ENCODE results near the gene C17orf114.
A peak's percentile ranks its signal among the peaks of the same experiment; 100 is the strongest.

C17orf114 gene

DNA sequence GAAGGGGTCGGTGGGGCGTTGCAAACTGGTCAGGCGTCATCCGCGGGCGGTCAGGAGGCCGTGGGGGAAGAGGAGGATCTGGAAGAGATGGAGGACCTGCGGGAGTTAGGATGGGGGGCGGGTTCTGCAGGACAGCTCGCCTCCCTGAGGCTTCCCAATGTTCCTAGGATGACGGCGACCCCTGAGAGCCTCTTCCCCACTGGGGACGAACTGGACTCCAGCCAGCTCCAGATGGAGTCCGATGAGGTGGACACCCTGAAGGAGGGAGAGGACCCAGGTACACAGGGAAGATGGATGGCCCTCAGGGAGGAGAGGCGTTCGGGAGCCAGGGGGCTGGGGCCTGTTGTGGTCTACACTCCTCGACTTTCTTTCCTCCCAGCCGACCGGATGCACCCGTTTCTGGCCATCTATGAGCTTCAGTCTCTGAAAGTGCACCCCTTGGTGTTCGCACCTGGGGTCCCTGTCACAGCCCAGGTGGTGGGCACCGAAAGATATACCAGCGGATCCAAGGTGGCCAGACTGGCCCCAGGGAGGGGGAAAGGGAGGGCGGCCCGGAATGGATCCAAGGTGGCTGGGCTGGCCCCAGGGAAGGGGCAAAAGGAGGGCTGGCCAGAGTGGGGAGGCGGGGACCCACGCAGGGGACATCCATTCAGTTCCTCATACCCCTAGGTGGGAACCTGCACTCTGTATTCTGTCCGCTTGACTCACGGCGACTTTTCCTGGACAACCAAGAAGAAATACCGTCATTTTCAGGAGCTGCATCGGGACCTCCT, 5.7 kb upstream of the C17orf114 start:
- Histone ChIP-seq H2BK120ac (ENCODE audit: low read depth, low read length) (no peak overlapping the region), H2BK5ac (ENCODE audit: low read depth, low read length, poor library complexity, severe bottlenecking) (no peak overlapping the region), H2AK9ac (replicated peaks; ENCODE audit: low read depth, low read length, poor library complexity) (peak overlapping the region; percentile 56), H3K56ac (ENCODE audit: extremely low read depth, insufficient read depth, low read length) (no peak overlapping the region), H3K79me1 (ENCODE audit: low read depth in 1 of 2, low read length in 2 of 2) (peaks cover 0 to 25% of the 10 kb centered on the region in 2 experiments; a peak in 3 of 4 replicates), H3K36me3 (ENCODE audit: control insufficient read depth, insufficient read depth, low read length) (peaks cover 21% of the 10 kb centered on the region), H2AK5ac (ENCODE audit: low read depth, low read length) (peak overlapping the region; percentile 87), H3K4ac (ENCODE audit: low read depth, low read length) (peak overlapping the region; percentile 65; the same call in 1 of the 2 replicates), H3K9me1 (ENCODE audit: insufficient read depth, low read length) (no peaks in the 10 kb centered on the region), H3K4me2 (ENCODE audit: low read depth, low read length) (peak overlapping the region; percentile 100), H3K27ac (ENCODE audit: insufficient read depth, low read length) (peak overlapping the region; percentile 33; the same call in 1 of the 2 replicates), H3K9ac (ENCODE audit: low read depth, low read length) (peak overlapping the region; percentile 74), H3K14ac (replicated peaks; ENCODE audit: low read depth, low read length) (peak overlapping the region; percentile 59), H2BK15ac (ENCODE audit: low read depth, low read length) (no peak overlapping the region), H3K4me1 (ENCODE audit: control insufficient read depth, insufficient read depth, low read length) (peaks cover 4% of the 10 kb centered on the region; the same call in 1 of the 2 replicates), H4K5ac (ENCODE audit: low read depth, low read length) (no peak overlapping the region), H3K27me3 (ENCODE audit: control insufficient read depth, insufficient read depth, low read length) (no peaks in the 10 kb centered on the region), H4K20me1 (ENCODE audit: insufficient read depth, low read length) (peaks cover 1% of the 10 kb centered on the region; the same call in 1 of the 2 replicates), H4K91ac (ENCODE audit: insufficient read depth, low read depth, low read length) (no peak overlapping the region), H2BK20ac (ENCODE audit: low read depth, low read length) (no peak overlapping the region), H3K9me3 (ENCODE audit: control insufficient read depth, insufficient read depth, low read length) (no peaks in the 10 kb centered on the region), H3K18ac (ENCODE audit: low read depth, low read length) (no peak overlapping the region), H3K4me3 (ENCODE audit: insufficient read depth, low read depth, low read length) (peak overlapping the region; percentile 97), H3K23ac (ENCODE audit: low read depth, low read length) (no peak overlapping the region), H2AFZ (replicated peaks; ENCODE audit: low read length, poor library complexity) (peak overlapping the region; percentile 81), H4K8ac (ENCODE audit: low read depth in 2 of 2, low read length in 2 of 2) (peak overlapping the region in 1 of 2 experiments; percentile 2; a peak in 1 of 4 replicates)
- POLR2A ChIA-PET (ENCODE audit: unreplicated experiment): interaction anchor here (0.6 kb wide), 1 partner anchor 15 kb away, joined by 3 read pairs; no protein-coding TSS in a partner anchor
- intact Hi-C loops (cut with micrococcal nuclease): no loop called here
- WGBS, 2 experiments (ENCODE audit: extremely low coverage in 2 of 2, insufficient read length in 1 of 2): 27% methylated on average over 14 of the region's 32 CpGs; no CpG with 5 or more reads in 1 of the 2 experiments
- BruUV-seq (replicated peaks): no TSS peak
- CTCF ChIA-PET: interaction anchor here (0.7 to 1.7 kb wide), 2 partner anchors 12 to 17 kb away, joined by 3 to 5 read pairs; partner anchors contain the start of gene PSMB6
- TF ChIP-seq, protein P1, sequence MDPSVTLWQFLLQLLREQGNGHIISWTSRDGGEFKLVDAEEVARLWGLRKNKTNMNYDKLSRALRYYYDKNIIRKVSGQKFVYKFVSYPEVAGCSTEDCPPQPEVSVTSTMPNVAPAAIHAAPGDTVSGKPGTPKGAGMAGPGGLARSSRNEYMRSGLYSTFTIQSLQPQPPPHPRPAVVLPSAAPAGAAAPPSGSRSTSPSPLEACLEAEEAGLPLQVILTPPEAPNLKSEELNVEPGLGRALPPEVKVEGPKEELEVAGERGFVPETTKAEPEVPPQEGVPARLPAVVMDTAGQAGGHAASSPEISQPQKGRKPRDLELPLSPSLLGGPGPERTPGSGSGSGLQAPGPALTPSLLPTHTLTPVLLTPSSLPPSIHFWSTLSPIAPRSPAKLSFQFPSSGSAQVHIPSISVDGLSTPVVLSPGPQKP (IDR thresholded peaks at IDR 0.05; ENCODE audit: borderline replicate concordance, low read depth, low read length): no peak
- TF ChIP-seq MAFK (IDR thresholded peaks at IDR 0.05; ENCODE audit: low read depth, low read length) (no peak), FOS (IDR thresholded peaks at IDR 0.05; ENCODE audit: low read depth, low read length) (no peak)
- in situ Hi-C loops (cut with MboI; ENCODE audit: low sequenced_read_pairs): no loop called here
- ATAC-seq (ENCODE audit: low read depth) (peak; percentile 4; the same call in 1 of the 2 replicates), DNase-seq (no peak)
- dilution Hi-C loops (cut with HindIII; ENCODE audit: low sequenced_read_pairs, unreplicated experiment): no loop called here
